GM18498 (cell line): ENCODE results near the gene TMEM218.
"Not testable (repeated sequence)": the region's sequence is repeated elsewhere in the genome, so short reads cannot be mapped to it uniquely, and the experiment has no call there.

Source experiments
- ATAC-seq: cut with Tn5 transposase; IDR thresholded peaks from one replicate; pipeline ENCODE4 v1.9.1; 2021; ENCODE audit warnings: mild to moderate bottlenecking, moderate library complexity; ENCODE audit not compliant: unreplicated experiment

Gene TMEM218

GRCh38 chr11:125091247-125091876, 20.1 kb downstream of the TMEM218 start:
- peak; percentile 50 for ATAC-seq

DNA sequence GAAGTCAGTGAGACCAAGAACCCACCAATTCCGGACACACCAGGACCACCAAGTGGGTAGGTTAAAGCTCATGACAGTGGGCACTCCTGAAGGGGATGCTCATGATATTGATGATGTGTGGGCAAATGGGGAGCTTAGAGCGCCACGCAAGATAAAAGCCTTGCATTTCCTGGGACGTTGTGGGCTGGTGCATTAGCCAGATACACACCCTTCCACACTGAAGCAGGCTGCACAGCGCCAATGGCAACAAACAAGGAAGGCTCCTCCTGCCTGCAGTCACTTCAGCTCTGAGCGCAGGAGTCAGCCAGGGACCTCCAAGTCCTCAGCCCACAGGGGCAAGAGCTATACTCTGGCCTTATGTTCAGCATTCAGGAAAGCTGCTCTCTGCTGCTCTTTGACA, 20.6 kb downstream of the TMEM218 start:
- no peak for ATAC-seq

DNA sequence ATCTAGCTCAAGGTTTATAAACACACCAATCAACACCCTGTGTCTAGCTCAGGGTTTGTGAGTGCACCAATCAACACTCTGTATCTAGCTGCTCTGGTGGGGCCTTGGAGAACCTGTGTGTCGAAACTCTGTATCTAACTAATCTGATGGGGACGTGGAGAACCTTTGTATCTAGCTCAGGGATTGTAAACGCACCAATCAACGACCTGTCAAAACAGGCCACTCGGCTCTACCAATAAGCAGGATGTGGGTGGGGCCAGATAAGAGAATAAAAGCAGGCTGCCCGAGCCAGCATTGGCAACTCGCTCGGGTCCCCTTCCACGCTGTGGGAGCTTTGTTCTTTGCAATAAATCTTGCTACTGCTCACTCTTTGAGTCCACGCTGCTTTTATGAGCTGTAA, 21.3 kb downstream of the TMEM218 start:
- ATAC-seq: not testable (repeated sequence)

DNA sequence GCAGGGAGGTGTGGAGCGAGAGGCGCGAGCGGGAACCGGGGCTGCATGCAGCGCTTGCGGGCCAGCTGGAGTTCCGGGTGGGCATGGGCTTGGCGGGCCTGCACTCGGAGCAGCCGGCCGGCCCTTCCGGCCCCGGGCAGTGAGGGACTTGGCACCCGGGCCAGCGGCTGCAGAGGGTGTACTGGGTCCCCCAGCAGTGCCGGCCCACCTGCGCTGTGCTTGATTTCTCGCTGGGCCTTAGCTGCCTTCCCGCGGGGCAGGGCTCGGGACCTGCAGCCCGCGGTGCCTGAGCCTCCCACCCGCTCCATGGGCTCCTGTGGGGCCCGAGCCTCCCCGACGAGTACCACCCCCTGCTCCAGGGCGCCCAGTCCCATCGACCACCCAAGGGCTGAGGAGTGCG, 21.9 kb downstream of the TMEM218 start:
- not testable (repeated sequence) for ATAC-seq

- ATAC-seq: no peak
Measured at GRCh38 chr11:125088576-125089455, 22.6 kb downstream of the TMEM218 start.

DNA sequence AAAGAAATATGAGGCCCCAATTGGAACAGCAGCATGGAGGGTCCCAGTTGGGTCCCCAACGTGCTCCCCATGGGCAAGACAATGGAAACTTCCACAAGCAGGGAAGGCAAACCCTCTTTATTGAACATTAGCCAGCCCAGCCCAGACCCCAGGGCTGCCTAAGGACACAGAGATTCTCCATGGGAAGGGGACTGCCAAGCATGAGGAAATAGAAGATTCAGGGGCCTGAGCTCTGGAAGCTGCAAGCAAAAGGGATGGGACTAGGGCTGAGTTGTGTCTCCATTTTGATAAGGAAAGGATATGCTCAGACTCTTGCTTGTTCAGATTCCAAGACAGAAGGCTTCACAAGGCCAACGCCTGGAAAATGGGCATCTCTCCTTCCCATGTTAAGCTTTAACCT, 23.3 kb downstream of the TMEM218 start:
- no peak for ATAC-seq

DNA sequence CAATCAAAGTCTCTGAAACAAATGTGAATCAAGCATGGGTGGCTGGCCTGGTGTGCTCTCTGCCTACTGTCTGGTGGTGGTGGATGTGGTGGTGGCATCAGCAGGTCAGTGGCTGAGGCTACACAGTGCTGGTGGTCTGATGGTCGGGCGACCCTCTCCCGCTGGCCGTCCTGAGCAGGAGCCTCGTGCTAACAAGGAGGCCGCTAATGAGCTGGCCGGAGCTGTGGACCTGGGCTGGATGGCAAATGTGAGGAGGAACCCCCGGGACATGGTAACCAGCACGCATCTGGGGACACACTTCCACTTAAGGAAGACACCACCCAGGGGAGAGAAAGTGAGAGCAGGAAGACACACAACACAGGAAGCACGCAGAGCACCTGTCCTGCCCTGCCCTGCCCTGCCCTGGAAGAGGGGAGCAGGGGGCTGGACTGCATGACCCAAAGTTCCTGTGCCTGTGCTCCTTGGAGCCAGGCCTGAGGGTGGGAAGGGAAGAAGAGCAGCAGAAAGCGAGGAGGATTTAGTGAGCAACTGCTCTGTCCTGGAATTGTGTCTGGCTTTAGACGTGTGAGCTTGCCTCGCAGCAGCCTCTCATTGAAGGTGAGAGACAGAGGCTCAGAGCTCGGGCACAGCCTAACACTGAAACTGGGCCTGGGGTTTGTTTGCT, 24.7 kb downstream of the TMEM218 start:
- ATAC-seq: no peak

DNA sequence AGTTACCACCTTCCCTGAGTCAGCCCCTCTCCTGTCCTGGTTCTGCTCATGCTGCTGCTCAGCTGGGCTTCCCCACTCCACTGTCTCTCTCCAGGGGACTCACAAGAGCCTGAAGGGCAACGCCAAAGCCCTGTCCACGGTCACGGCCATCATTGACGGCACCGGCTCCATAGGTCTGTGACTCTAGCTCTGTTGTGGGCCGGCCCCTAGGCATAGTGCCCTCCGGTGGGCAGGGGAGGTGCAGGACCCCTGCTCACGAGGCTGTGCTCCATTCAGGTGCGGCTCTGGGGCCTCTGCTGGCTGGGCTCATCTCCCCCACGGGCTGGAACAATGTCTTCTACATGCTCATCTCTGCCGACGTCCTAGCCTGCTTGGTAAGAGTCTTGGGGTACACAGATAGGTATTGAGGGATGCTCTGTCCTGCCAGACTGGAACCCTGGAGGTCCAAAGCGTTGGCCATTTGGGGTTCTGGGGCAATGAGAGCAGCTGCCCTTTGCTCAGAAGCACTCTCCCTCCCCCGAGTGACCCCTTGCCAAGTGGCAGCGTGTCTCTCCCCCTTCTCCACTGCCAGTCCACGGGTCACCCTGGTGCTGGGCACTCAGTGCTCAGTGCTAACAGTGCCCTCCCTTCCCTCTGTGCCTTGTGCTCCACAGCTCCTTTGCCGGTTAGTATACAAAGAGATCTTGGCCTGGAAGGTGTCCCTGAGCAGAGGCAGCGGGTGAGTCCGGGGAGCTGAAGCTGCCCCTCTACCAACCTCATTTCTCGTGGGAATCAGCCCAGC, 25.9 kb downstream of the TMEM218 start:
- no peak for ATAC-seq

GRCh38 chr11:125084761-125085231, 26.6 kb downstream of the TMEM218 start:
- no peak for ATAC-seq

DNA sequence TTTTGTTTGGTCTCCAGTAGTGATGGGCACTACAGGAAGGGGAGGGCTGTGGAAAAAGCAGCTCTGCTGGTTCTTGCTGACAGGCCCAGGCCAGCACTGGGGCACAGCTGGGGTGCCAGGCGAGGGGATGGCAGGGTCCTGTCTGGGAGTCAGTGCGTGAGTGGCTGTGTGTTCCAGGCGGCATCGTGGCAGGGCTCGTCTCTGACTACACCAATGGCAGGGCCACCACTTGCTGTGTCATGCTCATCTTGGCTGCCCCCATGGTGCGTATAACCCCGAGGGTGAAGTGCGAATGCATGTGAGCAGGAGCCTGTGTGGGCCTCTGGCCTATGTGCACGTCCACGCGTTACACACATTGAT, 27.4 kb downstream of the TMEM218 start:
- ATAC-seq: no peak

DNA sequence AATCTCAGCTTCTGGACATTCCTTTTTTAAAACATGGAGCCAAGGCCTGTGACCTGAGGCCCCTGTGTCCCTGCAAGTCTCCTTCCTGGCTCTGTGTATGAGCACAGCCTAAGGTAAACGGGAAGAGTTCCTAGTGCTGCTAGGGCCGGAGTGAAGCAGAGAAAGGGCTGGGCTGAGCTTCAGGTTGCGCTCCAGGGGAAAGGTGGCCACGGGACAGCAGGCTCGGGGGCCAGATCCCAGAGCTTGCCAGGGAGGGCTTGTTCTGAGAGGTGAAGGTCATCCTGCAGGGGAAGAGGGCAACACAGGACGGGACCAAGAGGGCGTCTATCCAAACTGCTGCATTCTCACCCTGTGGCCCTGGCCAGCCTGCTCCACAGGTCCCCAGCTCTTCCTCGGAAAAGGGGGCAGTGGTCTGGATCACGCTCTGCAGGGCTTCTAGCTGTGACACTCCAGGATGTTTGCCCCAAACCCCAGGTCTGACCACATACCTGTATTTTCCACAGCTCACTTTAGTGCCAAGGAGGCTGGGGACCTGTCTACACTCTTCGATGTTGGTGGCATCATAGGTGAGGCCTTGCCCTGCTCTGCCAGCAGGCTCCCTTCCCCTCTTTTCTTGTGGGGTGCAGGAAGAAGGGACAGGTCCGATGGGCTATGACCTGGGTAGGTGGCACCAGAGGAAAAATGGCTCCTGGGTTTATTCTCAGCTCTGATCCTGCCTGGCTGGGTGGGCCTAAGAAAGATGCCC, 27.9 kb downstream of the TMEM218 start:
- ATAC-seq: no peak

GRCh38 chr11:125082611-125083311, 28.7 kb downstream of the TMEM218 start:
- ATAC-seq: no peak

DNA sequence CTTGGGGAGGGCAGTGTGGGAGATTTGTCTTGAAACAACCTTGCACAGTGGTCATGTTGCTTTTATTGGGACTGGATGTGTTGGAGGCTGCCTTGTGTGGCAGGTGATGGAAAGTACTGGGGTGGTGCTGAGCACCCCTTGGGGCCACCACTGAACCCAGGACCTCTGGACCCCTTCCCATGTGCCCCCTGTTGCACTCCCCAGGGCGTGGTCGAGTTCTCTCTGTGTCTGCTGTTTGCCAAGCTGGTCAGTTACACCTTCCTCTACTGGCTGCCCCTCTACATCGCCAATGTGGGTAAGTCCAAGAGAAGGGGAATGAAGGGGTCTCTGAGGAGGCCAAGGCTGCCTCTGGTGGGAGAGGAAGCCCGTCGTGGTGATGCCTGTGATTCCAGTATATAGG, 29.4 kb downstream of the TMEM218 start:
- ATAC-seq: no peak

DNA sequence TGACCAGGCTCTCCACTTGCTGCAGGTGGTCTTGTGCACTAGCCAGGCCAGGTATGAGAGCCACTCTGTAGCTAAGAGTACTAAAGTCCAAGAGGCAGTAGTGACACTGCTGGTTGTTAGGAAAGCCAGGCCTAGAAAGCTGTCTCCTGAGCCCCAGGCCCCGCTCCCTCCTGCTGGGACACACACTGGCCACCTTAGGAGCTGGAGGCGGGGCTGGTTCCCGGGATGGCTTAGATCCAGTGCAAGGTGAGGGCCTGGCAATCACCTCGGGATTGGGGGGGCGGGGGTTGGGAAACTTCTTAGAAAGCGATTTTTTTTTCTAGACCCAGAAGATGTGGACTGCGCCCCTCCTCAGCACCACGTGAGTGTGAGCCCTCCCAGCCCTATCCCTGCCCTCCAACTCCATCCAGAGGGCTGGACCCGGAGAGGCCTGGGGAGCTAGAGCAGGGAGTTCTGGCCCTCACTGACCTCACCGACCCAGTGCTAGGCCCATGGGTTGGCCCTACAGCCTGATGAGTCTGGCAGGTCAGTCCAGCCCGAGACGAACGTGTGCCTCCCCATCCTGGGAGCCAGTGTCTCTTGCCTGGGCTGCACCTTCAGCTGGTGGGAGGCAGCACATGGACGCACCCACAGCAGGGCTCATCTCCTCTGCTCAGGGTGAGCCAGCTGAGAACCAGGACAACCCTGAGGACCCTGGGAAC, 30.2 kb downstream of the TMEM218 start:
- ATAC-seq: no peak

DNA sequence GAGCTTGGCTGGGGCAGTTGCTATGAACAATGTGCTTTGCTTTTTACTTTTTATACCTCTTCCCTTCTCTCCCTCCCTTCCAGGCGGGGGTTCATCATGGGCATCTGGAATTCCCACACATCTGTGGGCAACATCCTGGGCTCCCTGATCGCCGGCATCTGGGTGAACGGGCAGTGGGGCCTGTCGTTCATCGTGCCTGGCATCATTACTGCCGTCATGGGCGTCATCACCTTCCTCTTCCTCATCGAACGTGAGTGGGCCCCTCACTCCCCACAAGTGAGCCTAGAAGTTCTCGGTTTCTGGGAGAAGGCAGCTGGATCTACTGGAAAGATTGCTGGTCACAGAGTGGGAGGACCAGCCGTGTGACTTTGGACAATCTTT, 30.9 kb downstream of the TMEM218 start:
- no peak for ATAC-seq

- ATAC-seq: no peak
Measured at GRCh38 chr11:125079878-125080530, 31.4 kb downstream of the TMEM218 start.

DNA sequence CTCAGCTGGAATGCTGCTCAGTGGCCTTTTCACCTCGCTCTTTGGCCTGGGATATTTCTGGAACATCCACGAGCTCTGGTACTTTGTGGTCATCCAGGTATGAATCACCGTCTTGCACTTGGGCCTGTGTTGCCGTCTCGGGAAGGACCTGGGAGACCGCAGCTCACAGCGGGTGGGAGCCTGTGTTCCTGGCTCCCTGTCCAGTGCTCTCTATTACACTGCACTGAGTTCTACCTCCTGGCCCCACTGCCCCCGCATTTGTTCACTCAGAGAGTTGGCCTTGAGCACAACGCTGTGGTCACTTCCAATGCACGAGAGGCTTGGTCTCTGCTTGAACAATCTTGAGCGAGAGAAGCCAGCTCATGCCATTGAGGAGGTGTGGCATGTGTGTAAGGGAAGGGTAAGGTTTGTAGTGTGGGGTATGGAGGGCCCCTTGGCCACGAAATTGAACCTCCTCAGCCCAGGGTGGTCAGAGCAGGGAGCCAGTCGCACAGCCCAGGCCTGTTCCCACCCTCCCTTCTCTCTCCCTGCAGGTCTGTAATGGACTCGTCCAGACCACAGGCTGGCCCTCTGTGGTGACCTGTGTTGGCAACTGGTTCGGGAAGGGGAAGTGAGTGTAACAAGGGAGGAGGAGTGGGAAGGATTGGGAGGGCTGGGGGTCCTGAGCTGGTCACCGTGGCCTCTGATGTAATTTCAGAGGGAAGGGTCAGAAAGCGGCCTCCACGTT, 32.1 kb downstream of the TMEM218 start:
- no peak for ATAC-seq
